ENCODE measurements around the gene ANXA1. TPM values are rescaled to one million over a fixed set of nuclear protein-coding genes. Genes with fewer than 3 reads are reported as not detected.
A peak's percentile ranks its signal among the peaks of the same experiment; 100 is the strongest.

Gene ANXA1
- total RNA-seq, 2 experiments from 2014 or later, result 33.5 to 36.5 TPM

GRCh38 chr9:73155377-73155776, 3.7 kb downstream of the ANXA1 start:
- ChIA-PET CTCF (interaction anchor here (0.8 to 2.1 kb wide), 8 partner anchors 20 to 48 kb away, joined by 3 to 10 read pairs (median 4); no protein-coding TSS in a partner anchor), POLR2A (interaction anchor here (1.0 to 1.1 kb wide), 3 partner anchors 8 to 35 kb away, joined by 3 to 4 read pairs (median 3); no protein-coding TSS in a partner anchor)
- ATAC-seq (peak; percentile 6), DNase-seq (no peak)
- intact Hi-C loops (cut with micrococcal nuclease), result no loop called here
- peaks cover 27% of the 10 kb centered on the region for H3K36me3 Mint-ChIP-seq (ENCODE audit: low read depth)
- H3K27me3 Mint-ChIP-seq, result no peaks in the 10 kb centered on the region
- no peak for TF ChIP-seq CTCF (IDR thresholded peaks at IDR 0.05)
- H3K27ac Mint-ChIP-seq, result peak overlapping the region; percentile 93
- H3K4me3 Mint-ChIP-seq, result peak overlapping the region; percentile 71
- H3K4me1 Mint-ChIP-seq (ENCODE audit: low read depth), result peaks cover 78% of the 10 kb centered on the region
- no peaks in the 10 kb centered on the region for H3K9me3 Mint-ChIP-seq

DNA sequence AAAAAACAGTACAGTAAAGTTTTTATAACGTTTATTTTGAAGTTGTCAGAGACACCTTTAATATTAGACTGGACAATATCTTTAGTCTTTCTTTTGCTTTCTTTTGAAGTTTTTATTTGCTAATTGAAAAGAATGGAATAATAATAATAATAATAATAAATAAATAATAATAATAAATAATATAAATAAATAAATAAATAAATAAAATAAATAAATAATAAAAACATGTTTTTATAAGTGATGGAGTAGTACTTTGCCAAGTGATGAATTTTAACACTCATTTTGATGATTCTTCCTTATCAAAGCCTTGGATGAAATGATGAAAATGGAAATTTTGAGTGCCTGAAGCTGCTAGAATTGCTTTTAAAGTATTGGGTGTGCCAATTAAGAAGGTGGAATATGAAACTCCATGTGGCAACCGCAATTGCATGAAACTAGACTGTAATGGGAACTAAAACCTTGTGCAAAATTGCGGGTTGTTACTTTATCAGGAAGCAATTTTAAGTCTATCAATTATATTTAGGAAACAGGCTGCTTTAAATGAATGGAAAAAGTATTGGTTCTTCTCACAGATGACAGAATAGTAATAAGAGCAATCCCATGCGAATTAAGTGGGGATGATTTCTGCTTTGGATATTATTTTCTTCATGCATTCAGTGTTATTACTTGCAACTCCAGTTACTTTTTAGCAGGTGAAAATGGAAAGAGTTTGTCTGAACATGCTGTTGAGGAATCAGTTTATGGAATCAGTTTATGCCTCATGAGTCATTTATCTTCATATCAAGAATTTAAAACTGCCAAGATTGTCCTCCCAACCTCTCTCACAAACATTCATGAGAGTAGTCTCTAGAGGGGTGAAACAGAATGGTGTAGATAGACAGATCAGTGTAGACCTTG, 4.6 kb downstream of the ANXA1 start:
- intact Hi-C loops (cut with micrococcal nuclease), result no loop called here
- H3K4me1 Mint-ChIP-seq (ENCODE audit: low read depth), result peaks cover 72% of the 10 kb centered on the region
- no peak for DNase-seq
- TF ChIP-seq CTCF (IDR thresholded peaks at IDR 0.05), result no peak
- H3K36me3 Mint-ChIP-seq (ENCODE audit: low read depth), result peaks cover 32% of the 10 kb centered on the region
- no peaks in the 10 kb centered on the region for H3K27me3 Mint-ChIP-seq
- no peaks in the 10 kb centered on the region for H3K9me3 Mint-ChIP-seq
- peak overlapping the region; percentile 47 for H3K4me3 Mint-ChIP-seq
- ChIA-PET CTCF (interaction anchor here (1.1 to 2.1 kb wide), 6 partner anchors 21 to 49 kb away, joined by 3 to 10 read pairs (median 4); no protein-coding TSS in a partner anchor), POLR2A (no interaction called here)
- no peak for ATAC-seq
- H3K27ac Mint-ChIP-seq, result peak overlapping the region; percentile 81

DNA sequence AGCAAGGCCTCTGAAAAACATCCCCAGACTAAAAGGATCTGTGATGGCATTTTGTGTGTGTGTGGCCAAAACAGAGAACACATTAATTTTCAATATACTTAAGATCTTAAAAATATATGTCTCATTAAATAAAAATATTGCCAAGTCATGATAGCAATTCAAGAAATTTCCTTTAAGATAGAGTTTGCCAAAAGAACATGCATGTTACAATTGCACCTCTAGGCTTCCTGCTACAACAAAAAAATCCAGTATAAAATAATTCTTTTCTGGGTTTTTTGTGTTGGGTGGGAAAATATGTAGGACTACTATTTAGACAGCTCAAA, 5.2 kb downstream of the ANXA1 start:
- DNase-seq (no peak), ATAC-seq (no peak)
- Mint-ChIP-seq H3K4me1 (ENCODE audit: low read depth) (peaks cover 68% of the 10 kb centered on the region), H3K36me3 (ENCODE audit: low read depth) (peaks cover 34% of the 10 kb centered on the region), H3K27ac (peak overlapping the region; percentile 79), H3K9me3 (no peaks in the 10 kb centered on the region), H3K4me3 (no peak overlapping the region), H3K27me3 (no peaks in the 10 kb centered on the region)
- POLR2A ChIA-PET, result no interaction called here
- intact Hi-C loops (cut with micrococcal nuclease), result no loop called here
- no peak for TF ChIP-seq CTCF (IDR thresholded peaks at IDR 0.05)
- CTCF ChIA-PET, result interaction anchor here (1.4 kb wide), 1 partner anchor 27 kb away, joined by 4 read pairs; no protein-coding TSS in a partner anchor

GRCh38 chr9:73157811-73158210, 6.1 kb downstream of the ANXA1 start:
- no peaks in the 10 kb centered on the region for H3K27me3 Mint-ChIP-seq
- intact Hi-C loops (cut with micrococcal nuclease), result no loop called here
- no peaks in the 10 kb centered on the region for H3K9me3 Mint-ChIP-seq
- peaks cover 38% of the 10 kb centered on the region for H3K36me3 Mint-ChIP-seq (ENCODE audit: low read depth)
- TF ChIP-seq CTCF (IDR thresholded peaks at IDR 0.05), result no peak
- H3K4me3 Mint-ChIP-seq, result peak overlapping the region; percentile 40
- DNase-seq (no peak), ATAC-seq (no peak)
- peaks cover 63% of the 10 kb centered on the region for H3K4me1 Mint-ChIP-seq (ENCODE audit: low read depth)
- ChIA-PET CTCF (interaction anchor here (0.6 to 1.4 kb wide), 6 partner anchors 13 to 237 kb away, joined by 3 to 4 read pairs (median 3); no protein-coding TSS in a partner anchor), POLR2A (no interaction called here)
- H3K27ac Mint-ChIP-seq, result peak overlapping the region; percentile 82

- H3K27me3 Mint-ChIP-seq, result no peaks in the 10 kb centered on the region
- peaks cover 45% of the 10 kb centered on the region for H3K36me3 Mint-ChIP-seq (ENCODE audit: low read depth)
- ChIA-PET POLR2A (no interaction called here), CTCF (interaction anchor here (0.7 kb wide), 2 partner anchors 14 to 51 kb away, joined by 3 read pairs; no protein-coding TSS in a partner anchor)
- no peak for TF ChIP-seq CTCF (IDR thresholded peaks at IDR 0.05)
- no peaks in the 10 kb centered on the region for H3K9me3 Mint-ChIP-seq
- peak overlapping the region; percentile 70 for H3K27ac Mint-ChIP-seq
- intact Hi-C loops (cut with micrococcal nuclease), result no loop called here
- ATAC-seq (no peak), DNase-seq (no peak)
- no peak overlapping the region for H3K4me3 Mint-ChIP-seq
- peaks cover 64% of the 10 kb centered on the region for H3K4me1 Mint-ChIP-seq (ENCODE audit: low read depth)
These were observed 7.1 kb downstream of the ANXA1 start for GRCh38 chr9:73158723-73159122.
